Left lung (tissue), 14 donors: ENCODE measurements around the gene CD1E. TPM values are rescaled to one million over a fixed set of nuclear protein-coding genes. Genes with fewer than 3 reads are reported as not detected.

Source experiments
- ATAC-seq: fragments of 200-7000 bp; cut with Tn5 transposase; one replicate; pipeline ENCODE4 v1.9.1; 2020; ENCODE audit warnings: moderate library complexity
- DNase-seq, 4 donors: peaks; one replicate each; pipeline ENCODE4 v3.0.0-alpha.2; 2013 to 2020
- H3K27ac ChIP-seq, 2 donors: fragments of 200-600 bp; sonication (generic) in 1 of 2; one replicate each; pipeline versions ENCODE4 v1.5.0 to v1.8.0; 2020 to 2021
- H3K27me3 ChIP-seq, 2 donors: fragments of 200-600 bp; sonication (generic) in 1 of 2; one replicate each; pipeline versions ENCODE4 v1.5.0 to v1.8.0; 2020 to 2021
- H3K36me3 ChIP-seq, 2 donors: fragments of 200-600 bp; sonication (generic) in 1 of 2; one replicate each; pipeline versions ENCODE4 v1.5.0 to v1.8.0; 2020 to 2021
- H3K4me1 ChIP-seq, 2 donors: fragments of 200-600 bp; one replicate each; pipeline ENCODE4 v1.8.0; 2021
- H3K4me3 ChIP-seq, 2 donors: fragments of 200-600 bp; sonication (generic) in 1 of 2; one replicate each; pipeline versions ENCODE4 v1.5.0 to v1.8.0; 2020 to 2021; ENCODE audit warnings: mild to moderate bottlenecking in 1 of 2
- H3K9me3 ChIP-seq, 2 donors: fragments of 200-600 bp; sonication (generic) in 1 of 2; one replicate each; pipeline versions ENCODE4 v1.5.0 to v1.8.0; 2020 to 2021
- CTCF ChIP-seq, 2 donors: fragments of 200-600 bp; sonication (generic) in 1 of 2; IDR thresholded peaks; one replicate each; pipeline versions ENCODE4 v1.5.0 to v1.8.0; 2021; ENCODE audit warnings: antibody characterized with exemption in 2 of 2
- intact Hi-C, 2 donors: fragments of 100-400 bp; cut with DNase I; formaldehyde crosslinking; loops; one replicate each; pipeline versions ENCODE4 v1.11.2 to v1.14.2; 2022
- long read RNA-seq, 12 donors: library from polyadenylated mRNA in 2 of 12; unstranded in 2 of 12; transcript quantifications; one replicate each; pipeline ENCODE4 v2.0.0 and lab custom pipeline, GENCODE V29; 2019 to 2026
- polyA plus RNA-seq, 6 donors: library from polyadenylated mRNA; unstranded; fragments of 120-200 nt; gene quantifications; one replicate each; pipeline ENCODE4 v1.2.1, GENCODE V29; 2013; ENCODE audit not compliant: insufficient read length in 6 of 6
- total RNA-seq, 2 donors: library from RNA; stranded (reverse); fragmentation: NEBNext Ultra II Directional; extraction: Animal tissue kit (Norgen Biotek cat#: 25700); gene quantifications; one replicate each; pipeline ENCODE4 v1.2.1, GENCODE V29; 2021
- donor health status: DM: no; HTN: yes; CAD: no.
- donor health status: DM: no; HTN: no; CAD: no.

CD1E gene
- total RNA-seq (under 1 TPM; 0.16 to 0.47 TPM), polyA plus RNA-seq (under 1 TPM in 4 of 6 donors, not detected in 2; 0.17 to 0.36 (median 0.24) TPM)
- long read RNA-seq, donor 1, partial matches to known transcripts = 0 of 1 reads
- long read RNA-seq, donor 1, other reads (novel, unspliced or antisense) = 0 of 1 reads
- long read RNA-seq, donor 2 = 0 reads
- long read RNA-seq, donor 3 = 0 reads
- long read RNA-seq, donor 4, partial matches to known transcripts = 0 of 1 reads
- long read RNA-seq, donor 4, other reads (novel, unspliced or antisense) = 0 of 1 reads
- long read RNA-seq, donor 5 = 0 reads
- long read RNA-seq, donor 6 = 0 reads
- long read RNA-seq, donor 7 = 0 reads
- long read RNA-seq, donor 8 = 0 reads
- long read RNA-seq, donor 9 = 0 reads
- long read RNA-seq, donor 10, partial matches to known transcripts = 0 of 1 reads
- long read RNA-seq, donor 10, other reads (novel, unspliced or antisense) = 0 of 1 reads
- long read RNA-seq, donor 11 = 0 reads
- long read RNA-seq, donor 12 = 0 reads

GRCh38 chr1:158353303-158354075 is at the start of gene CD1E:
TSS of gene CD1E (plus strand) at chr1:158353894. CDS start at chr1:158353989, 95 bp downstream.
- no peak within 1 kb of the TSS for H3K27ac ChIP-seq
- H3K36me3 ChIP-seq = no peaks in the 10 kb centered on the region
- no peak for DNase-seq
- intact Hi-C loops = no loop called here
- no peaks in the 10 kb centered on the region for H3K4me1 ChIP-seq
- H3K27me3 ChIP-seq = no peaks in the 10 kb centered on the region
- no peak for TF ChIP-seq CTCF (IDR thresholded peaks at IDR 0.05)
- ATAC-seq = peak; percentile 27
- no peak within 1 kb of the TSS for H3K4me3 ChIP-seq
- H3K9me3 ChIP-seq = no peaks in the 10 kb centered on the region

- ATAC-seq = no peak
- no peak for DNase-seq
- Histone ChIP-seq H3K9me3 (peaks cover 0 to 22% of the 10 kb centered on the region in 2 donors), H3K27me3 (no peaks in the 10 kb centered on the region), H3K36me3 (no peaks in the 10 kb centered on the region), H3K4me3 (no peak overlapping the region), H3K4me1 (no peaks in the 10 kb centered on the region), H3K27ac (no peak overlapping the region)
- intact Hi-C loops = no loop called here
- no peak for TF ChIP-seq CTCF (IDR thresholded peaks at IDR 0.05)
Observed at GRCh38 chr1:158310623-158311022, 43.1 kb upstream of the CD1E start.

GRCh38 chr1:158311066-158311465 is 42.6 kb upstream of the CD1E start:
- H3K9me3 ChIP-seq = peaks cover 0 to 22% of the 10 kb centered on the region in 2 donors
- no peaks in the 10 kb centered on the region for H3K27me3 ChIP-seq
- no peaks in the 10 kb centered on the region for H3K4me1 ChIP-seq
- no peak overlapping the region for H3K4me3 ChIP-seq
- no peak overlapping the region for H3K27ac ChIP-seq
- no peak for TF ChIP-seq CTCF (IDR thresholded peaks at IDR 0.05)
- ATAC-seq (no peak), DNase-seq (no peak)
- intact Hi-C loops = no loop called here
- H3K36me3 ChIP-seq = no peaks in the 10 kb centered on the region

GRCh38 chr1:158323866-158324265 is 29.8 kb upstream of the CD1E start:
- intact Hi-C loops = no loop called here
- no peak for TF ChIP-seq CTCF (IDR thresholded peaks at IDR 0.05)

GRCh38 chr1:158324395-158324794 is 29.3 kb upstream of the CD1E start:
- no peak for DNase-seq
- Histone ChIP-seq H3K27ac (no peak overlapping the region), H3K4me3 (no peak overlapping the region), H3K9me3 (peaks cover 0 to 3% of the 10 kb centered on the region in 2 donors), H3K4me1 (peaks cover 0 to 4% of the 10 kb centered on the region in 2 donors), H3K27me3 (peaks cover 0 to 7% of the 10 kb centered on the region in 2 donors), H3K36me3 (no peaks in the 10 kb centered on the region)
- intact Hi-C loops = no loop called here
- ATAC-seq = no peak
- TF ChIP-seq CTCF (IDR thresholded peaks at IDR 0.05) = no peak

More at GRCh38 chr1:158323866-158324265, 29.8 kb upstream of the CD1E start:
- no peak for ATAC-seq
- no peaks in the 10 kb centered on the region for H3K36me3 ChIP-seq
- H3K4me1 ChIP-seq = peaks cover 0 to 3% of the 10 kb centered on the region in 2 donors
- H3K27ac ChIP-seq = no peak overlapping the region
- H3K4me3 ChIP-seq = no peak overlapping the region
- H3K27me3 ChIP-seq = peaks cover 0 to 7% of the 10 kb centered on the region in 2 donors
- DNase-seq = no peak
- H3K9me3 ChIP-seq = peaks cover 0 to 3% of the 10 kb centered on the region in 2 donors
